HUES48 (cell line): ENCODE measurements around the gene ZNF488.

ENCODE experiments used
- H3K27ac ChIP-seq: one replicate; pipeline ENCODE4 v1.7.0; 2013; ENCODE audit warnings: low read depth, low read length, inconsistent platforms
- H3K27me3 ChIP-seq: 2 replicates; pipeline ENCODE4 v1.6.1; 2013; ENCODE audit warnings: mild to moderate bottlenecking, low read length; ENCODE audit not compliant: control insufficient read depth, insufficient read depth
- H3K36me3 ChIP-seq: 2 replicates; pipeline ENCODE4 v1.6.1; 2013; ENCODE audit warnings: low read length; ENCODE audit not compliant: control insufficient read depth, insufficient read depth
- H3K4me1 ChIP-seq: 2 replicates; pipeline ENCODE4 v1.6.1; 2013; ENCODE audit warnings: mild to moderate bottlenecking, low read length; ENCODE audit not compliant: control insufficient read depth, insufficient read depth
- H3K4me3 ChIP-seq: 2 replicates; pipeline ENCODE4 v1.5.1; 2013; ENCODE audit warnings: mild to moderate bottlenecking, low read depth, low read length
- H3K9ac ChIP-seq: 2 replicates; pipeline ENCODE4 v1.6.1; 2013; ENCODE audit warnings: mild to moderate bottlenecking, low read depth, low read length, moderate library complexity
- H3K9me3 ChIP-seq: 2 replicates; pipeline ENCODE4 v1.6.1; 2013; ENCODE audit warnings: low read length; ENCODE audit not compliant: control insufficient read depth, insufficient read depth

Gene ZNF488

GRCh38 chr10:47409171-47409865, 25.2 kb upstream of the ZNF488 start:
- peaks cover 4% of the 10 kb centered on the region; the same call in 1 of the 2 replicates for H3K4me1 ChIP-seq

GRCh38 chr10:47408606-47409005, 24.5 kb upstream of the ZNF488 start:
- Histone ChIP-seq H3K4me3 (no peak overlapping the region), H3K27me3 (no peaks in the 10 kb centered on the region), H3K9ac (no peak overlapping the region), H3K9me3 (no peaks in the 10 kb centered on the region), H3K27ac (no peak overlapping the region), H3K36me3 (no peaks in the 10 kb centered on the region), H3K4me1 (peaks cover 11% of the 10 kb centered on the region; the same call in 1 of the 2 replicates)

More at GRCh38 chr10:47409171-47409865, 25.2 kb upstream of the ZNF488 start:
- Histone ChIP-seq H3K36me3 (no peaks in the 10 kb centered on the region), H3K27me3 (no peaks in the 10 kb centered on the region), H3K9ac (no peak overlapping the region), H3K27ac (no peak overlapping the region), H3K9me3 (no peaks in the 10 kb centered on the region), H3K4me3 (no peak overlapping the region)

- Histone ChIP-seq H3K27me3 (no peaks in the 10 kb centered on the region), H3K9ac (no peak overlapping the region), H3K9me3 (no peaks in the 10 kb centered on the region), H3K36me3 (no peaks in the 10 kb centered on the region), H3K4me3 (no peak overlapping the region), H3K4me1 (peaks cover 26% of the 10 kb centered on the region), H3K27ac (peak overlapping the region; percentile 67)
Observed at GRCh38 chr10:47406870-47407691, 23.0 kb upstream of the ZNF488 start.

GRCh38 chr10:47406548-47406869, 22.4 kb upstream of the ZNF488 start:
- no peak overlapping the region for H3K9ac ChIP-seq
- no peaks in the 10 kb centered on the region for H3K27me3 ChIP-seq
- no peak overlapping the region for H3K4me3 ChIP-seq
- H3K4me1 ChIP-seq: peaks cover 28% of the 10 kb centered on the region
- no peak overlapping the region for H3K27ac ChIP-seq
- no peaks in the 10 kb centered on the region for H3K9me3 ChIP-seq
- no peaks in the 10 kb centered on the region for H3K36me3 ChIP-seq

- no peaks in the 10 kb centered on the region for H3K36me3 ChIP-seq
- H3K27me3 ChIP-seq: no peaks in the 10 kb centered on the region
- no peaks in the 10 kb centered on the region for H3K9me3 ChIP-seq
- H3K9ac ChIP-seq: no peak overlapping the region
- peaks cover 28% of the 10 kb centered on the region for H3K4me1 ChIP-seq
- no peak overlapping the region for H3K4me3 ChIP-seq
- H3K27ac ChIP-seq: no peak overlapping the region
Observed at GRCh38 chr10:47405857-47406547, 21.9 kb upstream of the ZNF488 start.

- Histone ChIP-seq H3K4me1 (peaks cover 28% of the 10 kb centered on the region), H3K27me3 (no peaks in the 10 kb centered on the region), H3K9me3 (no peaks in the 10 kb centered on the region), H3K4me3 (no peak overlapping the region), H3K27ac (no peak overlapping the region), H3K9ac (no peak overlapping the region), H3K36me3 (no peaks in the 10 kb centered on the region)
Observed at GRCh38 chr10:47404937-47405336, 20.8 kb upstream of the ZNF488 start.

GRCh38 chr10:47404446-47404845, 20.4 kb upstream of the ZNF488 start:
- Histone ChIP-seq H3K27me3 (no peaks in the 10 kb centered on the region), H3K36me3 (no peaks in the 10 kb centered on the region), H3K4me3 (no peak overlapping the region), H3K9ac (no peak overlapping the region), H3K4me1 (peaks cover 28% of the 10 kb centered on the region), H3K27ac (no peak overlapping the region), H3K9me3 (no peaks in the 10 kb centered on the region)

GRCh38 chr10:47403446-47404318, 19.6 kb upstream of the ZNF488 start:
- H3K9ac ChIP-seq: 0 out of 2 replicates have a peak overlapping the region, but pooled peaks have one; percentile 14
- H3K27ac ChIP-seq: peak overlapping the region; percentile 68
- H3K27me3 ChIP-seq: no peaks in the 10 kb centered on the region
- no peaks in the 10 kb centered on the region for H3K36me3 ChIP-seq
- H3K4me3 ChIP-seq: no peak overlapping the region
- H3K9me3 ChIP-seq: no peaks in the 10 kb centered on the region
- peaks cover 28% of the 10 kb centered on the region for H3K4me1 ChIP-seq

- Histone ChIP-seq H3K36me3 (no peaks in the 10 kb centered on the region), H3K4me1 (peaks cover 28% of the 10 kb centered on the region), H3K9me3 (no peaks in the 10 kb centered on the region), H3K27ac (peak overlapping the region; percentile 68), H3K9ac (no peak overlapping the region), H3K27me3 (no peaks in the 10 kb centered on the region), H3K4me3 (no peak overlapping the region)
Observed at GRCh38 chr10:47402641-47403301, 18.7 kb upstream of the ZNF488 start.
